K562 (cell line): ENCODE measurements around the gene ACTL10. TPM values are rescaled to one million over a fixed set of nuclear protein-coding genes. Genes with fewer than 3 reads are reported as not detected.

ENCODE experiments used
- BCOR ChIP-seq: fragments of 450-650 bp; IDR thresholded peaks from 2 replicates; pipeline ENCODE4 v1.6.1; 2016
- CEBPZ ChIP-seq: fragments of 150-350 bp; IDR thresholded peaks from 2 replicates; pipeline ENCODE4 v1.6.1; 2014; ENCODE audit warnings: low read depth, mild to moderate bottlenecking, low read length, borderline replicate concordance
- ESRRB ChIP-seq: fragments of 250-450 bp; sonication (Bioruptor Pico); IDR thresholded peaks from 2 replicates; pipeline ENCODE4 v1.5.0; 2020; ENCODE audit warnings: mild to moderate bottlenecking, moderate library complexity, borderline replicate concordance
- FOS ChIP-seq: IDR thresholded peaks from 3 replicates; pipeline ENCODE4 v1.6.1; 2011; ENCODE audit not compliant: insufficient read length; ENCODE audit errors: extremely low read depth
- FOXK1 ChIP-seq: sonication (generic); formaldehyde crosslinking; IDR thresholded peaks from 2 replicates; pipeline ENCODE4 v1.8.0; 2022; ENCODE audit warnings: missing genetic modification reagents, mild to moderate bottlenecking, borderline replicate concordance
- GTF2F1 ChIP-seq: IDR thresholded peaks from 2 replicates; pipeline ENCODE4 v1.6.1; 2011; ENCODE audit warnings: low read depth, low read length, improper control_type of control experiment
- HIVEP1 ChIP-seq: fragments of 250-450 bp; sonication (Bioruptor Pico); IDR thresholded peaks from 2 replicates; pipeline ENCODE4 v1.4.0; 2020; ENCODE audit warnings: mild to moderate bottlenecking
- HNRNPK ChIP-seq: fragments of 200-400 bp; formaldehyde crosslinking; IDR thresholded peaks from one replicate; pipeline ENCODE4 v1.6.1; 2018; ENCODE audit warnings: mild to moderate bottlenecking, low read depth, low read length; ENCODE audit not compliant: poor library complexity, severe bottlenecking
- KDM1A ChIP-seq, 2 experiments: fragments of 450-650 bp; IDR thresholded peaks; 2 replicates each; pipeline ENCODE4 v1.6.1; 2016; ENCODE audit warnings: mild to moderate bottlenecking in 2 of 2
- MYNN ChIP-seq, 2 experiments: sonication (generic); formaldehyde crosslinking in 1 of 2; IDR thresholded peaks; 2 replicates each; pipeline versions ENCODE4 v1.5.0 to v1.6.1; 2016 to 2020; ENCODE audit warnings: antibody characterized with exemption in 1 of 2, missing genetic modification reagents in 1 of 2
- TCFL5 ChIP-seq: fragments of 250-450 bp; sonication (Bioruptor Pico); conservative IDR thresholded peaks from 2 replicates; pipeline ENCODE4 v1.6.1; 2021; ENCODE audit warnings: mild to moderate bottlenecking, moderate library complexity, matching md5 sums
- ZFP36 ChIP-seq: fragments of 150-350 bp; IDR thresholded peaks from 2 replicates; pipeline ENCODE4 v1.6.1; 2018; ENCODE audit warnings: low read length, low read depth; ENCODE audit not compliant: partially characterized antibody
- ZNF79 ChIP-seq: fragments of 250-450 bp; sonication (Bioruptor Pico); IDR thresholded peaks from 2 replicates; pipeline ENCODE4 v1.4.0; 2020; ENCODE audit warnings: low read depth, mild to moderate bottlenecking, moderate library complexity
- polyA plus RNA-seq, 8 experiments: library from polyadenylated mRNA; depleted of rRNA in 4 of 8; stranded (reverse) in 5 of 8; unstranded in 3 of 8; fragments of >200 nt; fragmentation: Nextera tagmentation in 2 of 8; fragmentation: Illumina TruSeq in 1 of 8; extraction: Ambion mirVana in 2 of 8; extraction: Trizol in 1 of 8; gene quantifications; 2 replicates each; pipeline versions ENCODE4 v1.2.1 to v1.2.3, GENCODE V29; 2011 to 2014; ENCODE audit warnings: inconsistent platforms in 1 of 8, missing spikeins in 1 of 8
- total RNA-seq, 7 experiments: library from RNA; depleted of rRNA in 6 of 7; stranded (reverse); fragments of >200 nt in 6 of 7; fragmentation: Illumina TruSeq in 2 of 7; extraction: Trizol in 2 of 7; gene quantifications; 2 replicates each; pipeline versions ENCODE4 v1.2.1 to v1.2.3, GENCODE V29; 2011 to 2021; ENCODE audit warnings: low replicate concordance in 1 of 7
- TF ChIP-seq, protein P1 (sequence below): fragments of 250-450 bp; sonication (Bioruptor Pico); IDR thresholded peaks from 2 replicates; pipeline ENCODE4 v1.5.1; 2021; ENCODE audit warnings: mild to moderate bottlenecking

The ACTL10 gene
- total and polyA plus RNA-seq, 9 of the 15 experiments (the other 6 are each of a cell fraction or from before 2014, with no cell fraction given), result 0.07 to 0.14 TPM; not detected in 7

DNA sequence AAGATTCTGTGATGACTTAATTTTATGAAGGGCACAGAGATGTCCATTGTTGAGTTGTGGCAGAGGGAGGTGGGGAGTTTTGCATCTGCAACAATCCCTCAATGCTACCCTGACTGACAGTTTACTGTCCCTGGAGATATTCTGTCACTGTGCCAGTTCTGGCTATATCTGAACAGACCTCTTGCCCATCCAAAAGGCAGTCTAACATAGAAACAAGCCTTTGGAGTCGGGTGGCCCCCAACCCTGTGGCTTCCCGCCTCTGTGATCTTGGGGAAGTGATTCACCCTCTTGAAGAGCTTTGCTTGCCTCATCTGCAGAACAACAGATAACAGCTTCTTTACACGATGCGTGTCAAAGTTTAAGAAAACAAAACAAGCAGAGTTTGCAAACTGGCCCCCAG is 23.2 kb downstream of the ACTL10 start (continued):
- TF ChIP-seq TCFL5 (CRISPR knock-in tag), result no peak
- TF ChIP-seq CEBPZ, result no peak
- no peak for TF ChIP-seq GTF2F1
- 0 out of 2 replicates have a peak, but pooled peaks have one; percentile 33 for TF ChIP-seq MYNN (IDR thresholded peaks at IDR 0.05)
- TF ChIP-seq MYNN (CRISPR knock-in tag; IDR thresholded peaks at IDR 0.05), result no peak
- TF ChIP-seq, protein P1, sequence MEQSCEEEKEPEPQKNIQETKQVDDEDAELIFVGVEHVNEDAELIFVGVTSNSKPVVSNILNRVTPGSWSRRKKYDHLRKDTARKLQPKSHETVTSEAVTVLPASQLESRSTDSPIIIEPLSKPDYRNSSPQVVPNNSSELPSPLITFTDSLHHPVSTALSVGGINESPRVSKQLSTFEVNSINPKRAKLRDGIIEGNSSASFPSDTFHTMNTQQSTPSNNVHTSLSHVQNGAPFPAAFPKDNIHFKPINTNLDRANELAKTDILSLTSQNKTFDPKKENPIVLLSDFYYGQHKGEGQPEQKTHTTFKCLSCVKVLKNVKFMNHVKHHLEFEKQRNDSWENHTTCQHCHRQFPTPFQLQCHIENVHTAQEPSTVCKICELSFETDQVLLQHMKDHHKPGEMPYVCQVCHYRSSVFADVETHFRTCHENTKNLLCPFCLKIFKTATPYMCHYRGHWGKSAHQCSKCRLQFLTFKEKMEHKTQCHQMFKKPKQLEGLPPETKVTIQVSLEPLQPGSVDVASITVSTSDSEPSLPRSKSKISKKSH (CRISPR knock-in tag), result no peak
- TF ChIP-seq ZNF79, result no peak
- TF ChIP-seq FOXK1, result no peak
- TF ChIP-seq KDM1A (IDR thresholded peaks at IDR 0.05), result peak; percentile 100
- no peak for TF ChIP-seq HIVEP1 (CRISPR knock-in tag)
- peak; percentile 38; the same call in 1 of the 2 replicates for TF ChIP-seq BCOR
- TF ChIP-seq FOS, result peak; percentile 43
- no peak for TF ChIP-seq HNRNPK
- no peak for TF ChIP-seq ZFP36
- TF ChIP-seq ESRRB, result no peak
